HepG2 (cell line): ENCODE data around the gene TRAK1. TPM values are rescaled to one million over a fixed set of nuclear protein-coding genes. Genes with fewer than 3 reads are reported as not detected.

Experiments
- FOXO1 ChIP-seq: sonication (generic); formaldehyde crosslinking; IDR thresholded peaks from 2 replicates; pipeline ENCODE4 v1.4.0; 2020; ENCODE audit warnings: missing genetic modification reagents
- GATAD2A ChIP-seq: IDR thresholded peaks from 2 replicates; pipeline ENCODE4 v1.6.1; 2016
- KLF9 ChIP-seq: IDR thresholded peaks from 2 replicates; pipeline ENCODE4 v1.6.1; 2016; ENCODE audit warnings: low read depth
- SRY ChIP-seq: sonication (generic); formaldehyde crosslinking; IDR thresholded peaks from 2 replicates; pipeline ENCODE4 v1.8.0; 2022; ENCODE audit warnings: mild to moderate bottlenecking, missing genetic modification reagents
- ZNF138 ChIP-seq: sonication (generic); formaldehyde crosslinking; IDR thresholded peaks from 2 replicates; pipeline ENCODE4 v1.5.0; 2020; ENCODE audit warnings: mild to moderate bottlenecking, low read depth, missing genetic modification reagents
- ZNF256 ChIP-seq: sonication (generic); formaldehyde crosslinking; conservative IDR thresholded peaks from 2 replicates; pipeline ENCODE4 v1.4.0; 2020; ENCODE audit warnings: missing genetic modification reagents
- ZNF292 ChIP-seq: sonication (generic); formaldehyde crosslinking; IDR thresholded peaks from 2 replicates; pipeline ENCODE4 v1.8.1; 2022; ENCODE audit warnings: mild to moderate bottlenecking, low read depth, missing genetic modification reagents, borderline replicate concordance
- polyA plus RNA-seq, 8 experiments: library from polyadenylated mRNA; depleted of rRNA in 3 of 8; stranded (reverse) in 7 of 8; unstranded in 1 of 8; fragments of >200 nt; fragmentation: Illumina TruSeq in 4 of 8; extraction: Trizol in 4 of 8; gene quantifications; 2 replicates each; pipeline versions ENCODE4 v1.2.1 to v1.2.3, GENCODE V29; 2011 to 2016; ENCODE audit warnings: low read depth in 4 of 8, missing spikeins in 1 of 8, mixed read lengths in 1 of 8; ENCODE audit not compliant: insufficient read depth in 1 of 8
- total RNA-seq, 5 experiments: library from RNA; depleted of rRNA; stranded (reverse); fragments of >200 nt; fragmentation: Illumina TruSeq; extraction: Trizol; gene quantifications; 2 replicates each; pipeline ENCODE4 v1.2.3, GENCODE V29; 2016; ENCODE audit warnings: low read depth in 1 of 5
- TF ChIP-seq, protein P1 (sequence below): sonication (generic); formaldehyde crosslinking; IDR thresholded peaks from 2 replicates; pipeline ENCODE4 v1.5.0; 2020; ENCODE audit warnings: mild to moderate bottlenecking, missing genetic modification reagents, borderline replicate concordance
- TF ChIP-seq, protein P2 (sequence below): IDR thresholded peaks from 2 replicates; pipeline ENCODE4 v1.6.1; 2016; ENCODE audit warnings: missing genetic modification reagents, missing compliant biosample characterization
- TF ChIP-seq, protein P3 (sequence below): IDR thresholded peaks from 2 replicates; pipeline ENCODE4 v1.6.1; 2012; ENCODE audit warnings: low read depth, low read length, improper control_type of control experiment

Gene TRAK1
- total and polyA plus RNA-seq, 2 of the 13 experiments (the other 11 are each of a cell fraction or from before 2014, with no cell fraction given): 20.5 to 46.6 TPM

DNA sequence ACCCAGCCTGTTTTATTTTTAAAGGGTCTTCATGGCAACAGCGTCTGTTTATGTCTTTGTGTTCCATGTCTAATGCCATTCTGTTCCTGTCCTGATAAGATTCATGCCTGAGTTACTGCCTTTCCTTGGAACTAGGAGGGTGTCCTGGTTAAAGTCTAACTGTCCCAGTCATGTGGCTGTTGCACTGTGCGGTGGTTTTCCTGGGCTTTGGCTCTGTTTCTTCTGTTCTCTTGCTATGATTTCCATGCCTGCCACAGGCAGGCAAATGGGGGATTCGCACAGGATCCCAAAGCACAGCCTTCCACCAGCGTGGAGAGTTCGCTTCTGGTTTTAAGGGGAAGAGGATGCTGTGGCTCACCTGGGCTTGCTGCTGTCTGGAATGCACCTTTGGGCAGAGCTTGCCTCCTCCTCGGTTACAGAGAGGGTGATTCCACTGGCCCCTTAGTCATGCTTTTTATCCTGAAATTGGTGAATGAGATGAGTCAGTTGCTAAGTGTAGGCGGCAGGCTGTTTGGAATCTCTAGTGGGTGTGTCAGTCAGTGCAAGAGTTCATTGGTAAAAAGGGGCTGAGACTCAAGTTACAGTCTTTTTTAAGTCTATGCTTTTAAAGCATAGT, 88.1 kb downstream of the TRAK1 start (continued):
- TF ChIP-seq, protein P1, sequence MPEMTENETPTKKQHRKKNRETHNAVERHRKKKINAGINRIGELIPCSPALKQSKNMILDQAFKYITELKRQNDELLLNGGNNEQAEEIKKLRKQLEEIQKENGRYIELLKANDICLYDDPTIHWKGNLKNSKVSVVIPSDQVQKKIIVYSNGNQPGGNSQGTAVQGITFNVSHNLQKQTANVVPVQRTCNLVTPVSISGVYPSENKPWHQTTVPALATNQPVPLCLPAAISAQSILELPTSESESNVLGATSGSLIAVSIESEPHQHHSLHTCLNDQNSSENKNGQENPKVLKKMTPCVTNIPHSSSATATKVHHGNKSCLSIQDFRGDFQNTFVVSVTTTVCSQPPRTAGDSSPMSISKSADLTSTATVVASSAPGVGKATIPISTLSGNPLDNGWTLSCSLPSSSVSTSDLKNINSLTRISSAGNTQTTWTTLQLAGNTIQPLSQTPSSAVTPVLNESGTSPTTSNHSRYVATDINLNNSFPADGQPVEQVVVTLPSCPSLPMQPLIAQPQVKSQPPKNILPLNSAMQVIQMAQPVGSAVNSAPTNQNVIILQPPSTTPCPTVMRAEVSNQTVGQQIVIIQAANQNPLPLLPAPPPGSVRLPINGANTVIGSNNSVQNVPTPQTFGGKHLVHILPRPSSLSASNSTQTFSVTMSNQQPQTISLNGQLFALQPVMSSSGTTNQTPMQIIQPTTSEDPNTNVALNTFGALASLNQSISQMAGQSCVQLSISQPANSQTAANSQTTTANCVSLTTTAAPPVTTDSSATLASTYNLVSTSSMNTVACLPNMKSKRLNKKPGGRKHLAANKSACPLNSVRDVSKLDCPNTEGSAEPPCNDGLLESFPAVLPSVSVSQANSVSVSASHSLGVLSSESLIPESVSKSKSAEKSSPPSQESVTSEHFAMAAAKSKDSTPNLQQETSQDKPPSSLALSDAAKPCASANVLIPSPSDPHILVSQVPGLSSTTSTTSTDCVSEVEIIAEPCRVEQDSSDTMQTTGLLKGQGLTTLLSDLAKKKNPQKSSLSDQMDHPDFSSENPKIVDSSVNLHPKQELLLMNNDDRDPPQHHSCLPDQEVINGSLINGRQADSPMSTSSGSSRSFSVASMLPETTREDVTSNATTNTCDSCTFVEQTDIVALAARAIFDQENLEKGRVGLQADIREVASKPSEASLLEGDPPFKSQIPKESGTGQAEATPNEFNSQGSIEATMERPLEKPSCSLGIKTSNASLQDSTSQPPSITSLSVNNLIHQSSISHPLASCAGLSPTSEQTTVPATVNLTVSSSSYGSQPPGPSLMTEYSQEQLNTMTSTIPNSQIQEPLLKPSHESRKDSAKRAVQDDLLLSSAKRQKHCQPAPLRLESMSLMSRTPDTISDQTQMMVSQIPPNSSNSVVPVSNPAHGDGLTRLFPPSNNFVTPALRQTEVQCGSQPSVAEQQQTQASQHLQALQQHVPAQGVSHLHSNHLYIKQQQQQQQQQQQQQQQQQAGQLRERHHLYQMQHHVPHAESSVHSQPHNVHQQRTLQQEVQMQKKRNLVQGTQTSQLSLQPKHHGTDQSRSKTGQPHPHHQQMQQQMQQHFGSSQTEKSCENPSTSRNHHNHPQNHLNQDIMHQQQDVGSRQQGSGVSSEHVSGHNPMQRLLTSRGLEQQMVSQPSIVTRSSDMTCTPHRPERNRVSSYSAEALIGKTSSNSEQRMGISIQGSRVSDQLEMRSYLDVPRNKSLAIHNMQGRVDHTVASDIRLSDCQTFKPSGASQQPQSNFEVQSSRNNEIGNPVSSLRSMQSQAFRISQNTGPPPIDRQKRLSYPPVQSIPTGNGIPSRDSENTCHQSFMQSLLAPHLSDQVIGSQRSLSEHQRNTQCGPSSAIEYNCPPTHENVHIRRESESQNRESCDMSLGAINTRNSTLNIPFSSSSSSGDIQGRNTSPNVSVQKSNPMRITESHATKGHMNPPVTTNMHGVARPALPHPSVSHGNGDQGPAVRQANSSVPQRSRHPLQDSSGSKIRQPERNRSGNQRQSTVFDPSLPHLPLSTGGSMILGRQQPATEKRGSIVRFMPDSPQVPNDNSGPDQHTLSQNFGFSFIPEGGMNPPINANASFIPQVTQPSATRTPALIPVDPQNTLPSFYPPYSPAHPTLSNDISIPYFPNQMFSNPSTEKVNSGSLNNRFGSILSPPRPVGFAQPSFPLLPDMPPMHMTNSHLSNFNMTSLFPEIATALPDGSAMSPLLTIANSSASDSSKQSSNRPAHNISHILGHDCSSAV (CRISPR knock-in tag): no peak
- TF ChIP-seq FOXO1 (CRISPR knock-in tag): no peak
- TF ChIP-seq, protein P2, sequence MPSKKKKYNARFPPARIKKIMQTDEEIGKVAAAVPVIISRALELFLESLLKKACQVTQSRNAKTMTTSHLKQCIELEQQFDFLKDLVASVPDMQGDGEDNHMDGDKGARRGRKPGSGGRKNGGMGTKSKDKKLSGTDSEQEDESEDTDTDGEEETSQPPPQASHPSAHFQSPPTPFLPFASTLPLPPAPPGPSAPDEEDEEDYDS (CRISPR knock-in tag): peak; percentile 15; the same call in 1 of the 2 replicates
- TF ChIP-seq ZNF256 (CRISPR knock-in tag): 0 out of 2 replicates have a peak, but pooled peaks have one; percentile 25
- TF ChIP-seq GATAD2A (CRISPR knock-in tag): peak; percentile 58
- peak; percentile 68; the same call in 1 of the 2 replicates for TF ChIP-seq KLF9 (CRISPR knock-in tag)
- TF ChIP-seq, protein P3, sequence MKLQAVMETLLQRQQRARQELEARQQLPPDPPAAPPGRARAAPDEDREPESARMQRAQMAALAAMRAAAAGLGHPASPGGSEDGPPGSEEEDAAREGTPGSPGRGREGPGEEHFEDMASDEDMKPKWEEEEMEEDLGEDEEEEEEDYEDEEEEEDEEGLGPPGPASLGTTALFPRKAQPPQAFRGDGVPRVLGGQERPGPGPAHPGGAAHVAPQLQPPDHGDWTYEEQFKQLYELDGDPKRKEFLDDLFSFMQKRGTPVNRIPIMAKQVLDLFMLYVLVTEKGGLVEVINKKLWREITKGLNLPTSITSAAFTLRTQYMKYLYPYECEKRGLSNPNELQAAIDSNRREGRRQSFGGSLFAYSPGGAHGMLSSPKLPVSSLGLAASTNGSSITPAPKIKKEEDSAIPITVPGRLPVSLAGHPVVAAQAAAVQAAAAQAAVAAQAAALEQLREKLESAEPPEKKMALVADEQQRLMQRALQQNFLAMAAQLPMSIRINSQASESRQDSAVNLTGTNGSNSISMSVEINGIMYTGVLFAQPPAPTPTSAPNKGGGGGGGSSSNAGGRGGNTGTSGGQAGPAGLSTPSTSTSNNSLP: 0 out of 2 replicates have a peak, but pooled peaks have one; percentile 40
- no peak for TF ChIP-seq SRY (CRISPR knock-in tag)
- TF ChIP-seq ZNF292 (CRISPR knock-in tag): peak; percentile 47; the same call in 1 of the 2 replicates
- TF ChIP-seq ZNF138 (CRISPR knock-in tag): no peak
